SKM-1 (cell line): ENCODE results near the gene MMD.

ENCODE experiments used
- DNase-seq: peaks from one replicate; lab custom pipeline; 2025; ENCODE audit not compliant: unreplicated experiment; lab: John Stamatoyannopoulos, UW

MMD gene

DNA sequence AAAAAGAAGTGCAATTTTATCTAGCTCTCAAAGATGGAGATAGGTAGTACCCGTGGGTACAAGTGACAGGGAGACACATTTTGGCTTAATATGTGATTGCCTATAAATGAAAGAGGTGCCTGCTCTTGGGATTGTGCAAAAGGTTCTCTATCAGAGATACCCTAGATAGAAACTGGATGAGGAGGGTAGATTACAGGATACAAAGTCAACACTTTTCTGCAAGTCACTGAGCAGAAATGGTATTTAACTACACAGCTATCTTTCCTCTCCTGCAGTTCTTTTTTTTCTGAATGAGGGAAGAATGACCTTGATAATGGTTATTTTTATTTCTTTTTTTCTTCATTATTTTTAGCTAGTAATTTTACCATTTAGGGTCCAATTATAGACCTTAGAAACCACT lies 67.6 kb downstream of the MMD start:
- no peak for DNase-seq

DNA sequence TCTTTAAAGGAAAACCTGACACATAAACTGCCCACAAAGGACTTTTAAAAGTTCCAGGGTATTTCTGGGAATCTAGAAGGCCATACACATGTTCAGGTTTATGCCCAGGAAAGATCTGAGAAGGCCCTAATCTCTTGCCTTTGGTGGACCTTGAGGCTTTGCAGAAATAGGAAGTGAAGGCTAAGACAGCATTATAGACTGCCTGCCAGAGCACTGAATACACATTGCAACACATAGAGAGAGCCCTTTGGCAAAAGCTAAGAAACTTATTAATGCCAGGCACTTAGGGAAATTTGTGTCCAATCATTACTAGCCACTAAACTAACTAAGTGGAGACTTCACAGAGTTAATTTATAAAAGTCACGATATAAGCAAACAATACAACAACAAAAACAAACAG lies 70.4 kb downstream of the MMD start:
- DNase-seq = peak; percentile 30

DNA sequence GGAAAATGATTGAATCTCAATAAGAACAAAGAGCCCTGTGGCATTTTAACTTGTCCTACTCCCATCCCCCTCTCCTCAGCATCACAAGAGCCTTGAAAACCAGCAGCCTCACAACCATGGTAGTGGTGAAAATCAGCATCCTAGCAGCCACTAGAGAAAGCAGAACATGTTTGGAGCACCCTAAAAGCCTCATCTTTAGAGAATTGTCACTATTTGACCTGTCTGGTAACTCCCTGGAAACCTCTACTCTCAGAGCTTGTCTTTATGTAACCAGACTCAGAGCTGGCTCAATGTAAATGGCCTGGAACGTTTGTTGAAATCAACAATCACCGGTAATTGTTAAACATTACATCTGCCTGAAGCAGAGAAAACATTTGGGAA lies 70.8 kb downstream of the MMD start:
- peak; percentile 5 for DNase-seq

DNA sequence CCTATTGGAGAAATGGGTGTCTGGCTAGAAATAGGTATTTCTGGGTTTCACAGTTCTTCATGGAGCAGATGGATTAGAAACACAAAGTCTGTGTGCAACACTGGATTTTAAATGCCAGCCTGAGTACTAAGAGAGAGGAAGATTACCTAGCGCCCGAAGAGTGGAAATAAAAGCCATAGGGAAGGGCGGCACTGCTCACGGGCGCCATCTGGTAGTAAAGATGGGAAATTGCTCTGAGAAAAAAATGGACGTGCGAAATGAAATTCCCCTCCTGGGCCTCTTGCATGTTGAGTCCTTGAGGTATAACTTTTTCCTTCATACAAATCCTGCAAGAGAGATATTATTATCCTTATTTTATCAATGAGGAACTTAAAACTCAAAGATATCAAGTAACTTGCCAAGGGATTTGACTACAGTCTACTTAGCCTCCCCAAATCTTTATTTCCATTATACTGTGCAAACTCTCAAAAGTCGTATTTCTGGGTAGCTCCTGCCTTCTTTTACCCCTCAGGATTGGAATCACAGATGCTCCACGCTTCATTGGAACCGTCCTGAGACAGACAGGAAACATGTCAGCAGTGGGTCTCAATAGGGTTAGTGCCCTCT lies 72.8 kb downstream of the MMD start:
- DNase-seq = peak; percentile 37

DNA sequence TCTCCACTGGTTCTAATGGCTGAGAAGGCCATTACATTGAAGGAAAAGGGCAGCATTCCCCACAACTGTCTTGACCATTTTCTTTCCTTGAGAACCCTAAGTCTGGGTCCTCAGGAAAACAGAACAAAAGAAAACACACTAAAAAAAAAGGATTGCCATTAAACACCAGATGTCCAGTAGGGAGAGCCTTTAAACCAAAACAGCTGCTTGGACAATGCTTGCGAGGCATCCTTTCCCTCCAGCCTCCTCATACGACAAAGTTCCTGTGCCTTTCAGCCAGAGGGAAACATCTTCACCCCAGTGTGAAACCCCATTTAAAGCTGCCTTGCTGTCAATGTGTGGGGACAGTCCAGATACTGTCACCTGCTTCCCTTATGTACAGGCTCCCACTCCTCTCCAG lies 74.3 kb downstream of the MMD start:
- DNase-seq = no peak

DNA sequence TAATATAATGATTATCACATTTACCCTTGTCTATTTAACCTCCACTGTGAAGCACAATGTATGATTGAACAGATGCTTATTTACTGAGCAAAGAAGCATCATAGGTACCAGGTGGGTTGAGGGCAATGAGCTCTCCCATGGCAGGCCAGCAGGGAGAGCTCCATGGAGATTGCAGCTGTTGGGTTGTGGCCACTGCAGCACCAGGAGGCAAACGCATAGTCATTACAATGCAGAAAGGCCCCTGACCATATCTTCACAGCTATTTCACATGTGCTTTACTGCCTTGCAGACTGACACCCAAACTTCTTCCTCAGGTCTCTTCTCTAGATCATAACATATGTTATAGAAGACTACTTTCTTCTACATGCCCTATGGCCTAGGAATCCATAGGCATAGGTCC lies 75.0 kb downstream of the MMD start:
- DNase-seq = no peak

DNA sequence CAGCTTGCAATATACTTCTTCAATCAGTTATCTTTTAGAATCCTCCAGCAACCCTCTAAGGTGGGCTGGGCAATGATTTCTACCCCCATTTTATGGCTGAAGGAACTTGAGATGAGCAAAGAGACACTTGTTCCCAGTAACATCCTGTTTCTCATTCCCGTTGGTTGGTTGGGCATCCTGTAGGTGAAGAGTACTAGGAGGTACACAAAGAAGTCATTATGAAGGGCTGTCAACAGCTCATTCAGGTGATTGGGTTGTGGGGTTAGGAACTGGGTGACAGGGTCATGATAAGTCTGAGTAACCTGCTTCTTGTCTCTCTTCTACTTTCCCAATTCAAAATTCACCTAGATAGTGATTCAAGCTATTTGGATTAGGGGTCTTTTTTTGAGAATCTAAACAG lies 76.5 kb downstream of the MMD start:
- DNase-seq = no peak

DNA sequence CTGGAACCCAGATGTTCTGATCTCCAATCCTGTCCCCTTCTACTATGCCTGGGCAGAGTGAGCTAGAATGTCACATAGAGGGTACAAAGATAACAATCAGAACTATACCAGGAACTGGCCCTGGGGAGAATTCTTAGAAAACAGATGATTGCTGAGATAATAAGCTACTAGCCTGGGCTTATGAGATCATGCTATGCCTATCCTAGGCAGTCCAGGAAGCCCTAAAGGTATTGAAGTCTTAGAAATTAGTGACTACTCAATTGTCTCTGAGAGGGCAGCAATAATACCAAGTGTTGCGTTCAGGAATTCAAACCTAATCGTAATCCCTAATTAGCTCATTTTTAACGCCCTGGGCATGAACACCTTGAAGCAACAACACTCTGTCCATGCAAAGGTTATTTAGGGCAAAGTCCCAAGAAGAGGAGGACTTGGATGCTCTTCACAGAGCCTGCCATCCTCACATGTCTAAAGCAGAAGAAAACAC lies 77.1 kb downstream of the MMD start:
- DNase-seq = no peak

DNA sequence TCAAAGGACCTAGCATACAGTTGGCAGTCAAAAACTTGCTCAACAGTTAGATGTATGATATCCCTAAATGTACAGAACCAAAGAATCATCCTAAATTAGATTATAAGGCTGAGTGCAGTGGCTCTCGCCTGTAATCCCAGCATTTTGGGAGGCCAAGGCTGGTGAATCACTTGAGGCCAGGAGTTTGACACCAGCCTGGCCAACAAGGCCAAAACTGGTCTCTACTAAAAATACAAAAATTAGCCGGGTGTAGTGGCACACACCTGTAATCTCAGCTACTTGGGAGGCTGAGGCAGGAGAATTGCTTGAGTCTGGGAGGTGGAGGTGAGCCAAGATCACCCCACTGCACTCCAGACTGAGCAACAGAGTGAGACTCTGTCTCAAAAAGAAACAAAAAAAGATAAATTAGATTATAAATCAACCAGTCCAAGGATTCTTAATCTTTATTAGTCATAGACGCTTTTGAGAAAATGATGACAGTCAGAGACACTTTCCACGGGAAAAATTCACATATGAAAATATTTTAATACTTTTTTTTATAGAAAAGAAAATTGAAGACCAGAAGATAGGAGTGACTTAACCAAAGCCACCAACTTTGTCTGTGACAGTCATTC lies 77.6 kb downstream of the MMD start:
- no peak for DNase-seq

DNA sequence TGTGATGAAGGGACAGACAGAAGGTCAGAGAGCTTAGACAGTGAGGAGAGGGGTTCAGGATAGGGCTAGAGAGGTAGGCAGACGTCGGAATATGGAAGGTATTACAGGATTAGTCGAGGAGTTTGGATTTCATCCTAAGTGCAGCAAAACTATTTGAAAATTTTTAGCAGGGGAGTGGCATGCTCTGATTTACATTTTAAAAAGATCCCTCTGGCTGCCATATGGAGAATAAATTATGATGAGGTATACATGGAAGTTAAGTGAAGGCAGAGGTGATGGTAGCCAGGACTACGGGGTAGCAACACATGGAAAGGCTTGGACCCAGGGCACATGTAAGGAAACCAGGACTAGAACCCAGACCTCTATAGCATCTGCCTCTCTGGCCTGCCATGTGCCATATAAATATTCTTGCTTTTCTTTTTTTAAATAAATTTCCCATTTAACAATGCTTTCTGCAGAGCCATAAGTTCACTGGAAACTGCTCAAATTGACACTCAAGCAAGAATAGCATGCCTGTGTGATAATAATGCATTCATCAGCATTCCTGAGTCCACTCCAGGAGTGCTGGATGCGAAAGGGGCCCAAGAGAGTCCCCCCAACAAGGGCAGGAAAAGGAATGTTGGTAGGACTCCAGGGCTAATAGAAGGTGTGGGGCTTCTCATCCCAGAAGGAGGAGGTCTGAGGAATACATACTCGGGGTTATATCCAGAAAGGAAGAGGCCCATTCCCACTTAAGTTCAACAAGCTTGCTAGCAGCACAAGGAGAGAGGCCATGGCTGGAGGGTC lies 78.6 kb downstream of the MMD start:
- DNase-seq = no peak
